Stimulated activated effector memory CD8-positive, alpha-beta T cell treated with anti-CD3 and anti-CD28 coated beads, Interleukin-12 subunit alpha, Interleukin-12 subunit beta, amount 100 ng/mL, for 72 hours (primary cell): ENCODE results near the gene SYT8.

Experiments used
- ATAC-seq: fragments of 150-1000 bp; cut with Tn5 transposase; 2 replicates; pipeline ENCODE4 v1.10.0; 2021
- DNase-seq, 2 donors: peaks; one replicate each; pipeline ENCODE4 v3.0.0; 2021 to 2022; ENCODE audit warnings: low spot score in 2 of 2
- H3K27ac Mint-ChIP-seq: one replicate; pipeline ENCODE4 v1.8.0; 2022; ENCODE audit warnings: mild to moderate bottlenecking, mixed read lengths
- H3K36me3 Mint-ChIP-seq: one replicate; pipeline ENCODE4 v1.8.0; 2022; ENCODE audit warnings: mild to moderate bottlenecking, mixed read lengths
- H3K4me1 Mint-ChIP-seq: one replicate; pipeline ENCODE4 v1.8.0; 2022; ENCODE audit warnings: mixed read lengths
- H3K4me3 Mint-ChIP-seq: one replicate; pipeline ENCODE4 v1.8.0; 2022; ENCODE audit warnings: mild to moderate bottlenecking, mixed read lengths
- H3K9me3 Mint-ChIP-seq: one replicate; pipeline ENCODE4 v1.8.0; 2022; ENCODE audit warnings: mixed read lengths

The SYT8 gene

DNA sequence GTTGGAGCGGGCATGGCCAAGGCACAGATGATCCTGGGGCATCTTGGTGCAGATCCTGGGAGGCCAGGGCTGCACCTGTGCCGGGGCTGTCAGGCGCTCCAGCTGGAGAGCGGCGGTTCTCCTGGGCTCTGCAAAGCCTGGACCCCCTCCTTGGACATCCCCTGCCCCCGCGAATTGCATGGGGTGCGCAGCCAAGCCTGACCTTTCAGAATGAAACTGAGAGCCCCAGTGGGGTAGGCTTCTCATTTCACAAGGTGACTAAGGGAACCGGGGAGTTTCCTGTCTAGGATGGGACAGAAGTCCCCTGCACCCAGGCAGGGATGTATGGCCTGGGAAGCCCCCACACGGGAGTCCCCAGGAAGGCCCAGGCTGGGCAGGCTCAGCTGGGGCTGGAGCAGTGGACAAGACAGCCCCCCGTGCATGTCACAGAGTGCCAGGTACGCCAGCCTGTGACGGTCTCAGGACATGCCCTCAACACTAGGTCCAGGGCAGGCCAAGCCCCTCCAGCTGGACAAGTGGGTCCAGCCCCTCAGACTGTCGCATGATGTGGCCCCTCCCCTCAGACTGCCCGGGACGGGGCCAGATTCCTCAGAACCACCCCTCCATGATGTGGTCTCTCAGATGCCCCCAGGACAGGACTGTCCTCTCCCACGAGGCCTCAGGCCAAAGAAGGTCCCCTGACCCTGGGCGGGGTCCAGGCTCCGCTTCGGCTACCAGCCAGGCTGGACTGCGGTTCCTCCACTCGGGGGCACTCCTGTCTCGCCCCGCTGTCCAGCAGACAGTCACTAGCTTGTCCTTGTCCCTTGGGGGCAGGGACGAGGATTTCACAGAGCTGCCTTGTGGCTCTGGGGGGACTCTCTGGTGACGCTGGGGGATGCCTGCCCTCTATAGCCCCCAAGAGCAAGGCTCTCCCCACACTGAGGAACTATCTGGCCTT is 20.4 kb downstream of the SYT8 start:
- Mint-ChIP-seq H3K4me3 (peak overlapping the region; percentile 99), H3K27ac (peak overlapping the region; percentile 96), H3K36me3 (no peaks in the 10 kb centered on the region), H3K9me3 (no peaks in the 10 kb centered on the region), H3K4me1 (peaks cover 47% of the 10 kb centered on the region)
- ATAC-seq, result peak; percentile 71
- peak; percentile 44 to 89 for DNase-seq

DNA sequence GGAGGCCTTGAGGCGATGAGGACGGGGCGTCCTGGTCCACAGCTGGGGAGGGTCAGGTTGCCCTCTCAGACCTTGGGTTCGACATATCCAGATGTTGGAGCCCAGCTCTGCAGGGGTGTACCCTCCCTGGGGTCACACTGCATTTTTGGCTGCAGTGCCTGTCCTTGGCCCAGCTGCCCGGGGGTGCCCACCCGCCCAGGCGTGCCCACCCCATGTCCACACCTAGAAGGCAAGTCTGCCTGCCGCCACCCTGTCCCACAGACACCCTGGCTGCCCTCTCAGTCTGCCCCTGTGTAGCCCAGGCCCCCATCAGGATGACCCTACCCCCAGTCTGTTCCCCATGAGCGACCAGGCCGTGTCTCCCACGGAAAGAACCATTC is 21.1 kb downstream of the SYT8 start:
- H3K4me3 Mint-ChIP-seq, result peak overlapping the region; percentile 99
- ATAC-seq, result no peak
- peak overlapping the region; percentile 96 for H3K27ac Mint-ChIP-seq

DNA sequence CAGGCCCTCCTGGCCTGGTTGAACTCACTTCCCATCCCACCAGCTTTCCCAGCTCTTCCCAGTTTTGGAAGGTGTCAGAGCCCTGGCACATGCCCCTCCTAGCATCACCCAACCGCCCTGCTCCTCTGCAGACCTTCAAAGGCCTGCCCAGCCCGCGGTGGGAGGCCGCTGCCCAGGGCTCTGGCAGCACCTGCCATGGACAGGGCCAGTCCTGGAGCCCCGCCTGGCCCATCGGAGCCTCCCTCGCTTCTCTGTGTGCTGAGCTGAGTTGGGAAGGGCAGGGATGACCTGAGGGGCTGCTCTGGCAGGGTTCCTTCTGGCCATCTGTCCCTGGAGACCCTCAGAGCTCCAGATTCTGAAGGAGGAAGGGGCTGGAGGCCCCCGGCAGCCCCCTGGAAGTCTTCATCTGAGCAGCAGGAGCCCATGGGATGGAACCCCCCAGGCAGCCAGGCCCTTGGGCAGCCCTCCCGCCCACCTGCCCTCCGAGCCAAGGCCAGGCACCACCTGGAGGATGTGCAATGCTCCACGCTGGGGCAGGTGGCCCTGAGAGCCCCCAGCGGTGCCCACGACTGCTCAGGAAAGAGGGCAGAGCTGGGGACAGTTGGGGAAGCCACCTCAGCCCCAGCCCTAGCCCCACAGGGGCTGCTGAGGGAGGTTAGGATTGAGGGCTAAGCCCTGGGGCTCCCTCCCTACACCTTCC is 21.7 kb downstream of the SYT8 start:
- no peak for ATAC-seq
- Mint-ChIP-seq H3K4me3 (peak overlapping the region; percentile 99), H3K36me3 (no peaks in the 10 kb centered on the region), H3K4me1 (peaks cover 35% of the 10 kb centered on the region), H3K27ac (peak overlapping the region; percentile 96), H3K9me3 (no peaks in the 10 kb centered on the region)
- no peak for DNase-seq

More for the DNA sequence above, 21.1 kb downstream of the SYT8 start:
- peaks cover 41% of the 10 kb centered on the region for H3K4me1 Mint-ChIP-seq
- no peak for DNase-seq
- no peaks in the 10 kb centered on the region for H3K36me3 Mint-ChIP-seq
- no peaks in the 10 kb centered on the region for H3K9me3 Mint-ChIP-seq

DNA sequence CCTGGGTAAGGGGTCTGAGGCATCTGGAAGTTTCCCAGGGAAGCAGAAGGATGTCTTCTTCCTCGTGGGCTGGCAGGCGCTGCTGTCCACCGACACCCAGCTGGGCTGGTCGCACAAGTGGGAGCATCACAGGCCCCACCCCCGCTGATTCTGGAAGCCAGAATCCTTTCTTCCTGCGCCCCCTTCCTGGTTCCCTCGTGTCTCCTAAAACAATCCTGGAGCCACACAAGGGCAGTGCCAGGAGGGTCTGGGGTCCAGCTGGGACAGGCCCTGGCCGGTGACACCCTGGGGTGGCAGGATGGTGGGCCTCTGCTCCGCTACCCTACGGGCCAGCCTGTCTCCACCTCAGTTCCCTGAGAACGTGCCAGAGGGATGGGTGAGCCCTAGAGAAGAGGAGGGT is 22.3 kb downstream of the SYT8 start:
- ATAC-seq, result no peak
- H3K9me3 Mint-ChIP-seq, result no peaks in the 10 kb centered on the region
- peaks cover 29% of the 10 kb centered on the region for H3K4me1 Mint-ChIP-seq
- H3K27ac Mint-ChIP-seq, result peak overlapping the region; percentile 96
- no peak for DNase-seq
- H3K4me3 Mint-ChIP-seq, result peak overlapping the region; percentile 99
- H3K36me3 Mint-ChIP-seq, result no peaks in the 10 kb centered on the region

DNA sequence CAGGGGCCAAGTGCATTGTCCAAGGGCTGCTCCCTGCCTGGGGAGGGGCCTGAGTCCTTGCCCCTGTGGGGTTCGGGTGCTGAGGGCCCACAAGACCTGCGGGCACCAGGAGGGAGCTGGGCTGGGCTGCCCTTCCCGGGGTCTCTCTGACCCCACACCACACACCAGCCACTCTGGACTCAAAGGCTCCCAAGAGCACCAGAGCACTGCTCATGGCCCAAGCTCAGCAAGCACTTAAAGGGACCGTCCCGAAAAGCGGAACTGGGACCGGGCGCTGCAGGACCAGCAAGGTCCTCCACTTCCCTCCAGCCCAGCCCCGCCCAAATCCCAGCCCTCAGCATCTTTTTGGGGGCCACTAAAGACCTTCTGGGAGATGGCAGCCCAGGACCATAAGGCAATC is 23.4 kb downstream of the SYT8 start:
- Mint-ChIP-seq H3K36me3 (no peaks in the 10 kb centered on the region), H3K9me3 (no peaks in the 10 kb centered on the region), H3K27ac (peak overlapping the region; percentile 96), H3K4me3 (peak overlapping the region; percentile 33), H3K4me1 (peaks cover 18% of the 10 kb centered on the region)
- ATAC-seq (no peak), DNase-seq (no peak)

DNA sequence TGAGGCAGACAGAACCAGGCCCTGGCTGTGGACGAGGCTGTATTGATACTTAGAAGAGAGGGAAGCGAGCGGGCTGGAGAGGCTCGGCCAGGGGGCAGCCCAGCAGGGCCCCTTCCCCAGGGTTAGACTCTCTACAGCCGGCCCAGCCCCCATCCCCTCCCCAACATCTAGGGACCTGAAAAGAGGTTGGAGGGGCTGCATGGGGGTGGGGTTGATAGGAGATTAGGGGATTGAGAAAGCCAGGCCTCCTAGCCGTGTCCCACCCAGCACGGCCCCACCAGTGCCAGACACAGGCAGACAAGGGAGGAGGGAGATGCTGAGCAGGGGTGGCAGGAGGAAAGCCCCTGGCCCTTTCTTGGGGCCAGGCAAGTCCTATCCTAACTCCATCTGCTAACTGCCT is 23.8 kb downstream of the SYT8 start:
- H3K4me3 Mint-ChIP-seq, result peak overlapping the region; percentile 33
- H3K4me1 Mint-ChIP-seq, result peaks cover 17% of the 10 kb centered on the region
- DNase-seq (no peak), ATAC-seq (no peak)
- no peaks in the 10 kb centered on the region for H3K36me3 Mint-ChIP-seq
- H3K9me3 Mint-ChIP-seq, result no peaks in the 10 kb centered on the region
- H3K27ac Mint-ChIP-seq, result peak overlapping the region; percentile 96

DNA sequence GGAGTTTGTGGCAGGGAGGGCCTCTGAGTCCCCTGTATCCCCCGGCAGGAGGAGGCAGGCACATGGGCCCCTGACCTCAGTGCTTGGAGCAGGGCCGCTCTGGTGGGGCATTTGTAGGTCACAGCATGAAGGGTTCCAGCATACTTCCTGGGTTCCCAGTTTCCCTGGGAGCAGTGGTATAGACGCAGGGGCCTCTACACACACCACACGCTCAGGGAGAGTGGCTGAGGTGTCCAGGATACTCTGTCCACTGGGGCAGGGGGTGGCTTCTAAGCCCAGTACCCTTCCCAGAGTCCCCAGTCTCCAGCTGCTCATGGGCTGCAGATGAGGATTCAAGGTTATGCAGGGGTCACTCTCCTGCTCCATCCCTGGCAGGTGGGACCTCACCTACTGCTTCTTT is 24.2 kb downstream of the SYT8 start:
- no peak for DNase-seq
- Mint-ChIP-seq H3K4me3 (peak overlapping the region; percentile 33), H3K9me3 (no peaks in the 10 kb centered on the region), H3K4me1 (peaks cover 17% of the 10 kb centered on the region), H3K36me3 (peaks cover 3% of the 10 kb centered on the region), H3K27ac (peak overlapping the region; percentile 96)
- no peak for ATAC-seq

DNA sequence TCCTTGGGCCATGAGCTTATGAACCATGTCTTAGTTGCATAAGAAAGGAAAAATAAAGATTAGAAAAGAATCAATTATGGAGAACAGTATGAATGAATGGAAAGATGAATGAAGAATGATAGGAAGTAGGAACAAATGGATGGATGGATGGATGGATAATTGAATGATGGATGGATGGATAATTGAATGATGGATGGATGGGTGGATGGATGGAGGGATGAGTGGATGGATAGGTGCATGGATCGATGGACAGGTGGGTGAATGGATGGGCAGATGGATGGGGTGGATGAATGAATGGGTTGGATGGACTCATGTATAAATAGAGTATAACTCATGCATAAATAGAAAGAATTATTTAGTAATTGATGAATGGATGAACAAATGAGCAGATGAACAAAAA is 25.3 kb downstream of the SYT8 start:
- H3K9me3 Mint-ChIP-seq, result no peaks in the 10 kb centered on the region
- H3K4me3 Mint-ChIP-seq, result no peak overlapping the region
- ATAC-seq, result no peak
- peaks cover 14% of the 10 kb centered on the region for H3K4me1 Mint-ChIP-seq
- peaks cover 14% of the 10 kb centered on the region for H3K36me3 Mint-ChIP-seq
- no peak for DNase-seq
- no peak overlapping the region for H3K27ac Mint-ChIP-seq

DNA sequence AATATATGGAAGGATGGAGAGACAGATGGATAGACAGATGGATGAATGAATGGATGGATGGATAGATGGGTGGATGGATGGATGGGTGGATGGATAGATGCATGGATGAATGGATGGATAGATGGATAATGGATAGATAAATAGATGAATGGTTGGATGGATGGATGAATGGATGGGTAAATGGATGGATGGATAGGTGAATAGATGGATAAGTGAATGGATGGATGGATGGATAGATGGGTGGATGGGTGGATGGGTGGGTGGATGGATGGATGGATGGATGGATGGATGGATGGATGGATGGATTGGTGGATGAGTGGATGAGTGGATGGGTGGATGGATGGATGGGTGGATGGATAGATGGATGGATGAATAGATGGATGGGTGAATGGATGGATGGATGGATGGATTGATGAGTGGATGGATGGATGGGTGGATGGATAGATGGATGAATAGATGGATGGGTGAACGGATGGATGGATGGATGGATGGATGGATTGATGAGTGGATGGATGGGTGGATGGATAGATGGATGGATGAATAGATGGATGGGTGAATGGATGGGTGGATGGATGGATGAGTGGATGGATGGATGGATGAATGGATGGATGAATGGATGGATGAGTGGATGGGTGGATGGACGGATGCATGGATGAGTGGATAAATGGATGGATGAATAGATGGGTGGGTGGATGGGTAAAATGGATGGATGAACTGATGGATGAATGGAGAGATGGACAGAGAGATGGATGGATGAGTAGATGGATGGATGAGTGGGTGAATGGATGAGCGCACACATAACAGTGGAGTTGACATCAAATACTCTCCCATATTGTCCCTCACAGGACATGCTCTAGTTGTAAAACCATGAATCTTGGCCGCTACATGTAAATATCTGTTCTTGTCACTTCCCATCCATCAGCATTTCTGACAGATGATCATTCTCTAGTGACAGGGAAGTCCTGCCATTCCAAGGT is 26.9 kb downstream of the SYT8 start:
- no peak overlapping the region for H3K4me3 Mint-ChIP-seq
- H3K36me3 Mint-ChIP-seq, result peaks cover 30% of the 10 kb centered on the region
- H3K9me3 Mint-ChIP-seq, result no peaks in the 10 kb centered on the region
- no peaks in the 10 kb centered on the region for H3K4me1 Mint-ChIP-seq
- no peak for ATAC-seq
- DNase-seq, result no peak
- no peak overlapping the region for H3K27ac Mint-ChIP-seq

DNA sequence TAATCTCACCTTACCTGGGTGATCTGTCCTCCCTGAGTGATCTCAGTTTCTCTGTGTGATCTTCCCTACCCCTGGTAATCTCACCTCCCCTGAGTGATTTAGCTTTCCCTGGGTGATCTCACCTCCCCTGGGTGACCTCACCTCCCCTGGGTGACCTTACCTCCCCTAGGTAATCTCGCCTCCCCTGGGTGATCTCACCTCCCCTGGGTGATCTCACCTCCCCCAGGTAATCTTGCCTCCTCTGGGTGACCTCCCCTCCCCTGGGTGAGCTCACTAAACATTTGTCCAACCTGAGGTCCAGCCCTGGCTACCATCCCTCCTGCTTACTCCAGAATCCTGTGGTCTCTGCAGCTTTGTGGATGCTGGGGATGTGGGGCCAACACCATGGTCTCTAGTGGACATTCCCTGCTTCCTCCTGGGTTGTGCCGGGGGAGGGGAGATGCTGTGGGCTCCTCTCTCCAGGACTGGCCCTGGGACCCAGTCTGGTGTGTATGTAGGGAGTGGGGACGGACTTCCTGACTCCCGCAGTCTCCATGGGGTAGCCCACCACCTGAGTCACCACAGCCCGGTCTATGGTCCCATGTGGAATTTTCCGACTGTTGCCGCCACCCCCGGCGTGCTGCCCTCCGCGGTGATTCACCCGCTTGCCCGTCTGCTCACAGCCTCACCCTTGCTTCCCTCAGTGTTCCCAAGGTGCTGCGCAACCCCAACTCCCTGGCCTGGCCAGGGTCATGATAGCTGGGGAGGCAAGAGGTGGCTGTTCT is 28.0 kb downstream of the SYT8 start:
- DNase-seq (no peak), ATAC-seq (peak; percentile 36)
- H3K9me3 Mint-ChIP-seq, result no peaks in the 10 kb centered on the region
- no peak overlapping the region for H3K27ac Mint-ChIP-seq
- peaks cover 39% of the 10 kb centered on the region for H3K36me3 Mint-ChIP-seq
- H3K4me1 Mint-ChIP-seq, result peaks cover 8% of the 10 kb centered on the region
- H3K4me3 Mint-ChIP-seq, result no peak overlapping the region

DNA sequence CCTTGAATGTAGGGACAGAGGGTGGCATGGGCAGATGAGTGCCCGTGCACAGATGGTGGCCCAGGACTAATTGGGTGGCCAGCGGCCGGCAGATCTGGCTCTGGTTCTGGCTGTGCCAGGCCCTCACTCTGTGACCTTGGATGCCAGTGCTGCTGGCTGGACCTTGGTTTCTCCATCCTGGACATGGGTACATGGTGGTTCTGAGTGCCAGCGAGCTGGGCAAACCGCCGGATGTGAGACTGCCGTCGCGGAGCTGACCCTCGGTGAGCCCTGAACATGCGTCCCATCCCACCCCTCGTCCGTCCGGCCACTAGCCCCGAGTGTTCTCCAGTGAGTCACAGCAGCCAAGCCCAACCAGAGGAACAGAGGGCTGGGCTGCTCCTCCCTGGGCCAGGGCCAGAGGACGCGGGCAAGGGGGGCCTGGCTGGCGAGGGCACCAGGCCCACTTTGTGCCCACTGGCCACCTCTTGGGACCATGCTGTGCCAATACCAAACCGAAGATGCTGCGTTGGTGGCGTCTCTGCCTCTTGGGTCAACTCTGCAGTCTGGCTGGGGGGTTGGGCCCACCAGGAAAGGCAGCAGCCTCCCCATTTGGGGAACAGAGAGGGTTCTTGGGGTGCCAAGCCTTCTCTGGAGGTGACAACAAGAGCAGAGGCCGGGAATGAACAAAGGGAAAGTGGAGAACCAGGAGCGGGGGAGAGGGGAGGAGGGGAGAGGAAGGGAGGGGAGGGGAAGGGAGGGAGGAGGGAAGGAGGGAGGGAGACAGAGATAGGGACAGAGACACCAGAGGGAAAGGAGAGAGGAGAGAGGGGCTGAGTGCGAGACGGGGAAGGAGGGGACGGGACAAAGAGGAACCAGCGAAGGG is 28.8 kb downstream of the SYT8 start:
- Mint-ChIP-seq H3K4me1 (peaks cover 16% of the 10 kb centered on the region), H3K4me3 (no peak overlapping the region), H3K27ac (no peak overlapping the region), H3K9me3 (no peaks in the 10 kb centered on the region), H3K36me3 (peaks cover 48% of the 10 kb centered on the region)
- ATAC-seq (no peak), DNase-seq (no peak)

DNA sequence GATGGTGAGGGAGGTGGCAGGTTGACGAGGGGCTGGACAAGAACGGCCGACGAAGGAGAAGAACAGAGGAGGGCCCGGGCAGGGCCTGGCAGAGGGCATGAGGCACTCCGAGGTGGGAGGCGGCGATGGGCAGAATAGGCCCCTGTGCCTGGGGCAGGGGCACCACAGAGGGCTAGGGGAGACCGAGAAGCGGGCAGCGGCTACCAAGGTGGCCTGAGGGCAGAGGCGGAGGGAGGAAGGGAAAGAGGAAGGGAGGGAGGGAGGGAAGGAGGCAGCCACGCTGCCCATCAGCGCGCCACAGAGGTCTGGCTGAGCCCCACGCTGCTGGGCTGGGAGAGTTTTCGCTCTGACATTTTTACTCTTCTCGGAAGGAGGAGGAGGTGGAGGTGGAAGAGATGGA is 29.4 kb downstream of the SYT8 start:
- peaks cover 22% of the 10 kb centered on the region for H3K4me1 Mint-ChIP-seq
- no peaks in the 10 kb centered on the region for H3K9me3 Mint-ChIP-seq
- no peak for ATAC-seq
- no peak for DNase-seq
- H3K4me3 Mint-ChIP-seq, result no peak overlapping the region
- no peak overlapping the region for H3K27ac Mint-ChIP-seq
- peaks cover 54% of the 10 kb centered on the region for H3K36me3 Mint-ChIP-seq

DNA sequence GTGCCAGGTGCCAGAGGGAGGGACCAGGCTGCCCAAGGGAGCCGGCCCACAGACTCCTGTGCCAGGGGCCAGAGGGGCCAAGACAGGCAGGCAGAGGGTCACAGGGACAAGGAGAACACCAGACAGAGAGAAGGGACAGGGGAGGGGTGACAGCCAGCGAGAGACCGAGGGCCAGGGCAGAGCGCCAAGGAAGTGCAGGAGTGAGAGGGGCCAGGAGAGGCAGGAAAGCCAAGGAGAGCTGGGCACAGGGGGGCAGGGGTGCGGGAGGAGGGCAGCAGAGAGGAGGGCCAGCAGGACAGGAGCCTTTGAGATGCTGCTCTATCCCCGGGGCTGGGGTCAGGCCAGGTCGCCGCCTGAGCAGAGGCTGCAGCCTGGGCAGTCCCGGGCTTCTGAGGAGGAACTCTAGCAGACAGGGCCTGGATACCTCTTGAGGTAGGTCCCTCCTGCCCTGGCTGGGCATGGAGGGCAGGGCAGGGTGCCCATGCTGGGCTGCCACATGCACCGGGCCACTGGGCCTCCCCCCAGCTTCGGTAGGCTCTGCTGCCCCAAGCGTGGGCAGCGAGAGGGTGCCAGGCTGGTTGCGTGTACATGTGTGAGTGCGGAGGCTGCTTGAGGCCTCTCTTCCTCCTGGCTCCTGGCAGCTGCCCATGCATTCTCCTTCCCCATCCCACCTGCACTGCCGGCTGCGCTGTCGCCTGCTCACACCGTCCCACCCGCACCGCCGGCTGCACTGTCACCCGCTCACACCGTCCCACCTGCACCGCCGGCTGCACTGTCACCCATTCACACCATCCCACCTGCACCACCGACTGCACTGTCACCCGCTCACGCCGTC is 30.3 kb downstream of the SYT8 start:
- DNase-seq (no peak), ATAC-seq (no peak)
- peak overlapping the region; percentile 40 for H3K27ac Mint-ChIP-seq
- H3K4me1 Mint-ChIP-seq, result peaks cover 30% of the 10 kb centered on the region
- H3K4me3 Mint-ChIP-seq, result peak overlapping the region; percentile 32
- no peaks in the 10 kb centered on the region for H3K9me3 Mint-ChIP-seq
- H3K36me3 Mint-ChIP-seq, result peaks cover 62% of the 10 kb centered on the region
